Activated T-helper 2 cell treated with anti-CD3 and anti-CD28 coated beads, Interferon-gamma antibody, Interleukin-2, Interleukin-4, amounts not matched to agents 10 μg/mL and 5 μg/mL and 100 μg/mL, durations not matched to agents 14 hours and 24 hours and 36 hours (primary cell): ENCODE measurements around the gene DNAJC8. TPM values are rescaled to one million over a fixed set of nuclear protein-coding genes. Genes with fewer than 3 reads are reported as not detected.

ENCODE experiments used
- DNase-seq: peaks from one replicate; pipeline ENCODE4 v3.0.0; 2021; ENCODE audit warnings: low spot score
- H3K27ac Mint-ChIP-seq: one replicate; pipeline ENCODE4 v1.8.0; 2021; ENCODE audit warnings: mixed read lengths
- H3K27me3 Mint-ChIP-seq: one replicate; pipeline ENCODE4 v1.8.0; 2021; ENCODE audit warnings: low read depth, mixed read lengths
- H3K36me3 Mint-ChIP-seq: one replicate; pipeline ENCODE4 v1.8.0; 2021; ENCODE audit warnings: low read depth, mixed read lengths
- H3K4me1 Mint-ChIP-seq: one replicate; pipeline ENCODE4 v1.8.0; 2021; ENCODE audit warnings: low read depth, mixed read lengths
- H3K4me3 Mint-ChIP-seq: one replicate; pipeline ENCODE4 v1.8.0; 2021; ENCODE audit warnings: low read depth, mild to moderate bottlenecking, moderate library complexity, mixed read lengths
- H3K9me3 Mint-ChIP-seq: one replicate; pipeline ENCODE4 v1.8.0; 2021; ENCODE audit warnings: mixed read lengths
- intact Hi-C: fragments of 100-400 bp; cut with micrococcal nuclease; formaldehyde crosslinking; loops from one replicate; pipeline ENCODE4 v1.15.1; 2023
- total RNA-seq: library from RNA; stranded (reverse); gene quantifications from 2 replicates; pipeline ENCODE4 v1.2.3, GENCODE V29; 2022

DNAJC8 gene
- total RNA-seq, 1 donor from 2014 or later: 96.2 TPM

DNA sequence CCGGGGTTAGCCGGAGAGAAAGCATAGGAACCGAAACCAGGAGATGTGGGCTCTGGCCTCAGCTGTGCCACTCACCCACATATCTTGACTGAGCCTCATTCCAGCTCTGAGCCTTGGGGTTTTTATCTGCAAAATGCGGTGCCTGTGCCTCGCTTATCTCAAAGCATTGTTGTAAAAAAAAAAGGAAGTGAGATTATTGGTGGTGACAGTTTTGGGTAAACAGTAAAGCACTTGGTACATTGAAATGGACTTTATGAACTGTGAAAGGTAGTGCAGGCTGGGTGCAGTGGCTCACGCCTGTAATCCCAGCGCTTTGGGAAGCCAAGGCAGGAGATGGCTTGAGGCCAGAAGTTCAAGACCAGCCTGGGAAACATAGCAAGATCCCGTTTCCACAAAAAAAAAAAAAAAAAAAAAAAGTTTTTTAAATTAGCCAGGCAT lies 60.1 kb downstream of the DNAJC8 start:
- peaks cover 37% of the 10 kb centered on the region for H3K4me1 Mint-ChIP-seq
- intact Hi-C loops: loop anchor here (2.0 kb wide), 1 partner anchor 82 kb away; no protein-coding TSS in a partner anchor
- peak; percentile 65 for DNase-seq
- peak overlapping the region; percentile 10 for H3K4me3 Mint-ChIP-seq
- H3K9me3 Mint-ChIP-seq: no peaks in the 10 kb centered on the region
- H3K27me3 Mint-ChIP-seq: peaks cover 56% of the 10 kb centered on the region
- H3K27ac Mint-ChIP-seq: no peak overlapping the region
- no peaks in the 10 kb centered on the region for H3K36me3 Mint-ChIP-seq

DNA sequence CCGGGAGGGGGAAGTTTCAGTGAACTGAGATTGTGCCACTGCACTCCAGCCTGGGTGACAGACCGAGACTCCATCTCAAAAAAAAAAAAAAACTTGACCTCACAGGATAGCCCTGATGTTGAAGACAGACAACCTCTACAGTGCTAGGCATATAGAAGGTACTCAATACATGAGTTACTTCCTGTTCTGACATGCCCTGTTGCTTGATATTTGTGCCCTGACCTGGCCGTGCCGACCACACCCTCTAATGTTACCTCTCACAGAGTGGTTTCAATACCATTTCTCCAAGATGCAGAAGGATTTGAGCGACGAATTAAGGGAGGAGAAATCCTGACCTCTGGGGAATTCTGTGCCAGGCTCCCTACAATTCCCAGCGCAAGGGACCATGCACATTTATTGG lies 61.6 kb downstream of the DNAJC8 start:
- Mint-ChIP-seq H3K27me3 (peaks cover 51% of the 10 kb centered on the region), H3K9me3 (peaks cover 3% of the 10 kb centered on the region), H3K36me3 (no peaks in the 10 kb centered on the region), H3K27ac (no peak overlapping the region), H3K4me1 (peaks cover 39% of the 10 kb centered on the region), H3K4me3 (no peak overlapping the region)
- DNase-seq: no peak
- intact Hi-C loops: no loop called here

DNA sequence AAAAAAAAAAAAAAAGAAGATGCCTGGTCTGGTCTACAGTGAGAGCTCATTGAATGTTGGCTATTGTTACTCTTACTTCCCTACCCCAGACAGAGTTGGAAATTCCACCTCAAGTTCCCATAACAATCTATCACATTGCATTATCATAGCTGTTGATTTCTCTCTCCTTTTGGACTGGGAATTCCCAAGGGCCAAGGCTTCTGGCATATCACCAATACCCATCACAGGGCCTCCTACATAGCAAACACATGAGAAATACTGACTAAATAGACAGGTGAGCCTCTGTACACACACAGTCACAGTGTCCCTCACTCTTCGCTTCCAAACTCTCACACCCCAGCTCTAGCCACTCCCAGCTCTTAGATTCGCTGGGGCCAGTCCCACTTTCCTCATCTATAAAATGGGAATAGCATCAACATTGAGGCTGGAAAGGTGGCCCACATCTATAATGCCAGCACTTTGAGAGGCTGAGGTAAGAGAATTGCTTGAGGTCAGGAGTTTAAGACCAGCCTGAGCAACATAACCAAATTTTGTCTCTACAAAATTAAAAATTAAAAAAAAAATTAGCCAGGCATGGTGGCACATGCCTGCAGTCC lies 62.7 kb downstream of the DNAJC8 start:
- intact Hi-C loops: no loop called here
- DNase-seq: no peak
- Mint-ChIP-seq H3K27me3 (peaks cover 47% of the 10 kb centered on the region), H3K9me3 (peaks cover 8% of the 10 kb centered on the region), H3K36me3 (no peaks in the 10 kb centered on the region), H3K4me1 (peaks cover 39% of the 10 kb centered on the region), H3K27ac (no peak overlapping the region), H3K4me3 (no peak overlapping the region)

DNA sequence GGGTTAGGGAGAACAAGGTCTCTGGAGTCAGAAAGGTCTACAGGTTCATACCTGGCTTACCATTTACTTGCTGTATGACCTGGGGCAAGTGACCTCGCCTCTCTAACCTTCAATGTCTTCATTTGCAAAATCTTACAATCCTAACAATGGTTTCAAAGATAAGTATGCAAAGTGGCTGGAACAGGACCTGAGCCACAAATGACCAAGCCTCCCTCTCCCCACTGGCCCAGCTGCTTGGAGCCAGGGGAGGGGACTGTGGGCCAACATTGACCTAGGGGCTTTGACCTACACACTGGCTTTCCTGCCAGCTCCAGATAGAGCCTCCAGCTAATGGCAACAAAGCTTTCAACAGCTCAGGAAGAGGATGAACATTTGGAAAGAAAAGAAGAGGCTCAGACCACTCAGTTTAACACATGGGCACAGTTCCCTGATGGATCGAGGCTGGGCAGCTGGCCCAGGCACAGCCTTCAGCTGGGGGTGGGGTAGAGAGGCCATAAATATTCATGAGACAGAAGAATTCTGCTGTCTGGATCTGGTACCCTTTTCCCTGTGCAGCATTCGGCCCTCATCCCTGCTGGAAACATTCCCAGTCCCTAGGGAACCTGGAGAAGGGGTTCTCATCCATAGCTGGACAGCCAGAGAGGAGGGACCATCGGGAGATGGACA lies 69.2 kb downstream of the DNAJC8 start:
- no peak for DNase-seq
- peaks cover 7% of the 10 kb centered on the region for H3K4me1 Mint-ChIP-seq
- peaks cover 74% of the 10 kb centered on the region for H3K27me3 Mint-ChIP-seq
- intact Hi-C loops: no loop called here
- H3K27ac Mint-ChIP-seq: no peak overlapping the region
- no peak overlapping the region for H3K4me3 Mint-ChIP-seq
- no peaks in the 10 kb centered on the region for H3K36me3 Mint-ChIP-seq
- peaks cover 8% of the 10 kb centered on the region for H3K9me3 Mint-ChIP-seq

DNA sequence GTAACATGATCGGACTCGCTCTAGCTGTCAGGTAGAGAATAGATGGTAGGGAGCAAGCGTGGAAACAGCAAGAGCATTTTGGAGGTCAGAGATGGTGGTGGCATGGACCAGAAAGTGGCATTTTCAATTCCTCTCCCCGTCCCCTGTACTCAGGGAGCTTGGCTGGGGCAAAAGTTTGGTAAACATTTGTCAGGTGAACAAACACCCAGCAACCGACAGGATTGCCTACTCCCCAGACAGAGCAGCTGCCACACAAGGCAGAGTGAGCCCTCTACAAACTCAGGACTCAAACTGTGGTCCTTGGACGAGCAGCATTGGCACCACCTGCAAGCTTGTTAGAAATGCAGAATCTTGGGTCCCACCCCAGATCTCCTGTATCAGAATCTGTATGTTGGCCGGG lies 70.7 kb downstream of the DNAJC8 start:
- Mint-ChIP-seq H3K27ac (no peak overlapping the region), H3K36me3 (no peaks in the 10 kb centered on the region), H3K4me3 (no peak overlapping the region), H3K4me1 (peaks cover 2% of the 10 kb centered on the region), H3K9me3 (peaks cover 8% of the 10 kb centered on the region), H3K27me3 (peaks cover 76% of the 10 kb centered on the region)
- DNase-seq: no peak
- intact Hi-C loops: no loop called here

DNA sequence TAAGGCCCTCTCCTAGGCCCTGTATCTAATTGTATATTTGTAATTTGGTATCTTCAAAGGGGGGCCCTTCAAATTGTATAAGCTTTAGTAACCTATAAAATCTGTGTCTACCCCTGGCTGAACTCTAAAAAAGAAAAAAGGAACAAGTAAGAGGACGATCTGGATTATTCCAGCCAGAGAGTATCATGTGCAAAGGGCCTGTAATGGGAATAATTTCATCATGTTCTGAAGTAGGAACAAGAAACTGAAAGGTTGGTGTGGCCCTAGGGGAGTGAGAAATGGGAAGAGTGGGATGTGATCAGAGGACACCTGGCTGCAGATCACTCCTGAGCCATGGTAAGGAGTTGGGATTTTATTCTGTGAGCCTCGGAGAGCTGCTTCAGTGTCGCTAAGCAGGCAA lies 71.1 kb downstream of the DNAJC8 start:
- intact Hi-C loops: no loop called here
- H3K9me3 Mint-ChIP-seq: peaks cover 6% of the 10 kb centered on the region
- H3K4me3 Mint-ChIP-seq: no peak overlapping the region
- DNase-seq: no peak
- no peaks in the 10 kb centered on the region for H3K36me3 Mint-ChIP-seq
- H3K27ac Mint-ChIP-seq: no peak overlapping the region
- H3K27me3 Mint-ChIP-seq: peaks cover 73% of the 10 kb centered on the region
- H3K4me1 Mint-ChIP-seq: no peaks in the 10 kb centered on the region

DNA sequence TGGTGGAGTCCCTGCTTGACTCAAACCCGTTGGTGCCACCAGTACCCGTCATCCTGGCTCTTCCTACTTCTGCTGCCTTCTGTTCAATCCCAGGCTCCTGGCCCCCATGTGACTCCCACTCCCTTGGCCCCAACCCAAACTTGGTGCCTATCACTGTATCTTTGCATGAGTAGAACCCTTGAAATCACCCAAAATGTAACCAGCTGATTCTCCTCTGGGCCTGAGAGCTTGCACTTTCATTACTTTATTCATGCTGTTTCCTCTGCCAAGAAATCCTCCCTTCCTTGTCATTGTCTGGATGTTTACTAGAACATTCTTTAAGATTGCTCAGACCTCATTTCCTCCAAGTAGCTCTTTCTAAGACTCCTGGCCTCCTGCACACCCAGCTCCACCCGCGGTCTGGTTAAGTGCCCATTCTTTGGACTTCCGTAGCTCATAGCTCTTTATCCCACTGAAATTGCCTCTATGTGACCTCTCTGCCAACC lies 72.0 kb downstream of the DNAJC8 start:
- Mint-ChIP-seq H3K27ac (no peak overlapping the region), H3K4me1 (no peaks in the 10 kb centered on the region), H3K36me3 (no peaks in the 10 kb centered on the region), H3K4me3 (no peak overlapping the region), H3K27me3 (peaks cover 71% of the 10 kb centered on the region), H3K9me3 (peaks cover 3% of the 10 kb centered on the region)
- intact Hi-C loops: no loop called here
- DNase-seq: no peak

DNA sequence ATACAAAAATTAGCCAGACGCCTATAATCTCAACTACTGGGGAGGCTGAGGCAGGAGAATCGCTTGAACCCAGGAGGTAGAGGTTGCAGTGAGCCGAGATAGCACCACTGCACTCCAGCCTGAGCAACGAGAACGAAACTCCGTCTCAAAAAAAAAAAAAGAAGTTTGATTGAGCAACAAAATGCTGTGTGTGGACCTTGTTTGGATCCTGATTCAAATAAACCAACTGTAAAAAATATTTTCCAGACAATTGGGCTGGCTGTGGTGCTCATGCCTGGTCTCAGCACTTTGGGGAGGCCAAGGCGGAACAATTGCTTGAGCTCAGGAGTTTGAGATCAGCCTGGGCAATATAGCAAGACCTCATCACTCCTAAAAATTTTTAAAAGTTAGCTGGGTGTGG lies 73.1 kb downstream of the DNAJC8 start:
- no peaks in the 10 kb centered on the region for H3K9me3 Mint-ChIP-seq
- no peaks in the 10 kb centered on the region for H3K4me1 Mint-ChIP-seq
- no peak overlapping the region for H3K4me3 Mint-ChIP-seq
- no peak for DNase-seq
- intact Hi-C loops: no loop called here
- peaks cover 74% of the 10 kb centered on the region for H3K27me3 Mint-ChIP-seq
- no peak overlapping the region for H3K27ac Mint-ChIP-seq
- H3K36me3 Mint-ChIP-seq: no peaks in the 10 kb centered on the region

DNA sequence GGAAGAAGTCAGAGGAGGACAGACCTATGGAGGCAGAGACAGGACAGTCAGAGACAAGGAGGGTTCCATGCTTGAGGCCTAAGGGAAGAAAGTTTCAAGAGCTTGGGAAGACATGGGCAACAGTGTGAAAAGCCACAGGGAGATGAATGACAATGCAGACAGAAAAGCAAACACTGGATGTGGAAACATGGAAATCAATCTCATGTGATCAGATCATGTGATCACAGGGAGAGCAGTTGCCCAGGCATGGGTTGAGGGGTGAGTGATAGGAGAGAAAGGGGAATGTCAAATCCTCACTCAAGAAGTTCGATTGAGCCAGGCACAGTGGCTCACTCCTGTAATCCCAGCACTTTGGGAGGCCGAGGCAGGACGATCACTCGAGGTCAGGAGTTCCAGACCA lies 73.6 kb downstream of the DNAJC8 start:
- Mint-ChIP-seq H3K4me1 (no peaks in the 10 kb centered on the region), H3K4me3 (no peak overlapping the region), H3K27me3 (peaks cover 73% of the 10 kb centered on the region), H3K27ac (no peak overlapping the region), H3K9me3 (no peaks in the 10 kb centered on the region), H3K36me3 (no peaks in the 10 kb centered on the region)
- intact Hi-C loops: no loop called here
- no peak for DNase-seq

DNA sequence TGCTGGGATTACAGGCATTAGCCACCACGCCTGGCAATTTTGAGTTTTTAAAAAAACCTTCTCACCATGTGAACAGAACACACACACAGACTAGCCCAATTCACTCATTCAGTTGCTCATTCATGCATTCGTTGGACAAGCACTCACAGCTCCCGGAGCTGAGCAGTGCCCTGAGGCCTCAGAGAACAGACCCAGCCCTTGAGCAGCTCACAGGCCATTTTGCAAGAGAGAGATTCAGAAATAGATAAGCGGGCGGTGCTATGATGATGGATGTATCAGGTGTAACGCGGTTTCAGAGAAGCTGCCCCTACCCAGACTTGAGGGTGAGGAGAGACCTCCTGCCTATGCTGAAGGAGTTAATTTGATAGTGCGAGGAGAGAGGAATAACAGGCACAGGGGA lies 74.9 kb downstream of the DNAJC8 start:
- intact Hi-C loops: no loop called here
- H3K4me3 Mint-ChIP-seq: no peak overlapping the region
- no peak overlapping the region for H3K27ac Mint-ChIP-seq
- no peaks in the 10 kb centered on the region for H3K36me3 Mint-ChIP-seq
- no peaks in the 10 kb centered on the region for H3K4me1 Mint-ChIP-seq
- H3K9me3 Mint-ChIP-seq: no peaks in the 10 kb centered on the region
- DNase-seq: no peak
- peaks cover 66% of the 10 kb centered on the region for H3K27me3 Mint-ChIP-seq

DNA sequence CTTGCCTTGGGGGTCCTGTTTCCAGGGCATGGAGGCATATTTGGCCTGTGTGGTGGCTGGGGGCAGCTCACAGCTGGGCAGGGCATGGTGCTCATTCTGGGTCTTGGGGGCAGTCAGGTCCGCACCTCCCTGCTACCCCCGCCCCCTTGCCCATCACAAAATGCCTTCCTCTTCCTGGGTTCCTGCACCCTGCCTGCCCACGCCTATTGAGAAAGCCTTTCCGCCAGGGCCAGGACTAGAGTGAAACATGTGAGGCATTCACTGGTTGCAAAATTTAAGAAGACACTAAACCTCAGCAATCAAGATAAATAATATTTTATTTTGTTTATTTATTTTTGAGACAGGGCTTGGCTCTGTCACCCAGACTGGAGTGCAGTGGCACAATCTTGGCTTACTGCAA lies 76.0 kb downstream of the DNAJC8 start:
- H3K4me1 Mint-ChIP-seq: no peaks in the 10 kb centered on the region
- no peak overlapping the region for H3K4me3 Mint-ChIP-seq
- no peaks in the 10 kb centered on the region for H3K36me3 Mint-ChIP-seq
- DNase-seq: no peak
- intact Hi-C loops: no loop called here
- H3K9me3 Mint-ChIP-seq: no peaks in the 10 kb centered on the region
- H3K27me3 Mint-ChIP-seq: peaks cover 57% of the 10 kb centered on the region
- H3K27ac Mint-ChIP-seq: no peak overlapping the region

DNA sequence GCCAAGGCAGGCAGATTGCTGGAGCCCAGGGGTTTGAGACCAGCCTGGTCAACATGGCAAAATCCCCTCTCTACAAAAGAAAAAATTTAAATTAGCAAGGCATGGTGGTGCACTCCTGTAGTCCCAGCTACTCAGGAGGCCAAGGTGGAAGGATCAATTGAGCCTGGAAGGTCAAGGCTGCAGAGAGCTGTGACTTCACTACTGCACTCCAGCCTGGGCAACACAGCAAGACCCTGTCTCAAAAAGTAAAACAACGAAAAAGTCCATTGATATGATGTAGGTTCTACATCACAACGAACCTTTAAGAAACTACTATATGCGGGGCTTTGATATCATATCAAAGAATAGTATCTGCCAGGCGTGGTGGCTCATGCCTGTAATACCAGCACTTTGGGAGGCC lies 77.2 kb downstream of the DNAJC8 start:
- intact Hi-C loops: no loop called here
- no peak for DNase-seq
- H3K36me3 Mint-ChIP-seq: no peaks in the 10 kb centered on the region
- H3K27me3 Mint-ChIP-seq: peaks cover 54% of the 10 kb centered on the region
- H3K4me1 Mint-ChIP-seq: no peaks in the 10 kb centered on the region
- H3K4me3 Mint-ChIP-seq: no peak overlapping the region
- H3K27ac Mint-ChIP-seq: no peak overlapping the region
- no peaks in the 10 kb centered on the region for H3K9me3 Mint-ChIP-seq

DNA sequence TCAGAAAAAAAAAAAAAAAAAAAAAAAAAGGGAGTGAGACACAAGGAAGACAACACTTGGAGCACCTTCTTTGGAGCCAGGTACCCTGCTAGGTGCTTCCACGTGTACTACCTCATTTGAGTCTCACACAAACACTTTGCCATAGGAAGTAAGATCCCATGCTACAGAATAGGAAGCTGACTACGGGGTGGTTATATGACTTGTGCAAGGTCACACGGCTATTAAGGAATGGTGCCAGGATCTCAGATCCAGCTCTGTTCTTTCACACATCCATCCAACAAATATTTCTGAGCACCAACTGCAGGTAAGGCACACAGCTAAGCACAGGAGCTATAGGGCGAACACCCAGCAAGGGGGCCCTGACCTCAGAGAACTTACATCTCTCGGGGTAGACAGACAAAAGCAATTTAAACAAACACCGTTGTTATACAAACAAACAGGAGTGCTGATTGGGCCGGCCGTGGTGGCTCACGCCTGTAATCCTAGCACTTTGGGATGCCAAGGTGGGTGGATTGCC lies 78.7 kb downstream of the DNAJC8 start:
- H3K36me3 Mint-ChIP-seq: no peaks in the 10 kb centered on the region
- H3K27me3 Mint-ChIP-seq: peaks cover 59% of the 10 kb centered on the region
- DNase-seq: no peak
- H3K4me1 Mint-ChIP-seq: no peaks in the 10 kb centered on the region
- intact Hi-C loops: no loop called here
- H3K4me3 Mint-ChIP-seq: no peak overlapping the region
- H3K27ac Mint-ChIP-seq: no peak overlapping the region
- H3K9me3 Mint-ChIP-seq: no peaks in the 10 kb centered on the region
